Subcutaneous adipose tissue (tissue), 4 donors: ENCODE results near the gene PLCB1. TPM values are rescaled to one million over a fixed set of nuclear protein-coding genes. Genes with fewer than 3 reads are reported as not detected.

ENCODE experiments used
- total RNA-seq, 4 donors: library from RNA; depleted of rRNA; stranded (reverse); fragments of >200 nt; gene quantifications; one replicate each; pipeline ENCODE4 v1.1.0, GENCODE V29; 2016
- TF ChIP-seq, protein P1 (sequence below): fragments of 450-650 bp; IDR thresholded peaks from one replicate; pipeline ENCODE4 v1.5.1; 2016; ENCODE audit warnings: low read depth, mild to moderate bottlenecking, control low read depth, antibody characterized with exemption, moderate library complexity

PLCB1 gene
- total RNA-seq, 4 donors from 2014 or later, result 14.1 to 26.7 (median 18.4) TPM

DNA sequence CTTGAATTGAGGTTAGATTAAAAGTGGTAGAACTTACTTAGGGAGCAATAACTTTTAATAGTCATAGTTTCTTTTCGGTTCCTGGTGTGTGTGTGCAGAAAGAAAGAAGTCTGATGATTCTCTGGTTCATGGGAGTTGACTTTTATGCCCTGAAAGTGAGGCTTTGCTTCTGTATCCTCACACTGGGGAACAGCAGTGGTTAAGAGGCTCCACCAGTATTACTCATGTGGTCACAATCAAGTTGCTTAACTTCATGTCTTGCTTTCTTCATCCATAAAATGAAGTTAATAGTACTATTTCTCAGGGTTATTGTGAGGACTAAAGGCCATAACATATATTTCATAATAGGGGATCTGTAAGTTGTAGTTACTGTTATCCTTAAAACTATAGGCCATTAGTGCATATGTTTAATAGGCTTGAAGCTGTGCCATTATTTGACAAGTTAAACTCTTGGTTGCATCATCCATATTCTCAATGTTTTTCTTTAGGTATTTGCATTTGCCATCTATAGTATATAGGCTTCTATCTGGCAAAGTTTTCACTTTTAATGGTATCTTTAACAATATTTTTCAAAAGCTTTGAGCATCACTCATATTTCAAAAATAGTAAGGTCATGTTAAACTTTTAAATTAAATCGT is 262.4 kb downstream of the PLCB1 start:
- TF ChIP-seq, protein P1, sequence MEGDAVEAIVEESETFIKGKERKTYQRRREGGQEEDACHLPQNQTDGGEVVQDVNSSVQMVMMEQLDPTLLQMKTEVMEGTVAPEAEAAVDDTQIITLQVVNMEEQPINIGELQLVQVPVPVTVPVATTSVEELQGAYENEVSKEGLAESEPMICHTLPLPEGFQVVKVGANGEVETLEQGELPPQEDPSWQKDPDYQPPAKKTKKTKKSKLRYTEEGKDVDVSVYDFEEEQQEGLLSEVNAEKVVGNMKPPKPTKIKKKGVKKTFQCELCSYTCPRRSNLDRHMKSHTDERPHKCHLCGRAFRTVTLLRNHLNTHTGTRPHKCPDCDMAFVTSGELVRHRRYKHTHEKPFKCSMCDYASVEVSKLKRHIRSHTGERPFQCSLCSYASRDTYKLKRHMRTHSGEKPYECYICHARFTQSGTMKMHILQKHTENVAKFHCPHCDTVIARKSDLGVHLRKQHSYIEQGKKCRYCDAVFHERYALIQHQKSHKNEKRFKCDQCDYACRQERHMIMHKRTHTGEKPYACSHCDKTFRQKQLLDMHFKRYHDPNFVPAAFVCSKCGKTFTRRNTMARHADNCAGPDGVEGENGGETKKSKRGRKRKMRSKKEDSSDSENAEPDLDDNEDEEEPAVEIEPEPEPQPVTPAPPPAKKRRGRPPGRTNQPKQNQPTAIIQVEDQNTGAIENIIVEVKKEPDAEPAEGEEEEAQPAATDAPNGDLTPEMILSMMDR, result no peak

DNA sequence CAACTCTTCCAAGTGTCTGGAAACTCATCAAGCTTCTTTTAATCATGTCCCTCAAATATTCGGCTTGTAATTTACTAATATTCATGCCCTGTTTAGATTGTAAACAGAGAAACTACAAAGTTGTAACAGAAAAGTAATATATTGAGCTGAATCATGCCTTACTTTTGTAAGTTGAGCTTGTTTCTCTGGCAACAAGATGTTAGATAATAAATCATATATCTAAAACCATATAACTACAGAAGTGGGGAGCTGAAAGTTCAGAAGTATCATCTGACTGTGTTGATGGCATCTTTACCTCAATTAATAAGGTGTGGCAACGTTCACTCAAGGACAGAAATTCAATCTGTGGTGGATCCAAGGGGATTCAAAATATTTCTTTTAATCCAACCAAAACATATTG is 263.9 kb downstream of the PLCB1 start:
- TF ChIP-seq, protein P1, result no peak

DNA sequence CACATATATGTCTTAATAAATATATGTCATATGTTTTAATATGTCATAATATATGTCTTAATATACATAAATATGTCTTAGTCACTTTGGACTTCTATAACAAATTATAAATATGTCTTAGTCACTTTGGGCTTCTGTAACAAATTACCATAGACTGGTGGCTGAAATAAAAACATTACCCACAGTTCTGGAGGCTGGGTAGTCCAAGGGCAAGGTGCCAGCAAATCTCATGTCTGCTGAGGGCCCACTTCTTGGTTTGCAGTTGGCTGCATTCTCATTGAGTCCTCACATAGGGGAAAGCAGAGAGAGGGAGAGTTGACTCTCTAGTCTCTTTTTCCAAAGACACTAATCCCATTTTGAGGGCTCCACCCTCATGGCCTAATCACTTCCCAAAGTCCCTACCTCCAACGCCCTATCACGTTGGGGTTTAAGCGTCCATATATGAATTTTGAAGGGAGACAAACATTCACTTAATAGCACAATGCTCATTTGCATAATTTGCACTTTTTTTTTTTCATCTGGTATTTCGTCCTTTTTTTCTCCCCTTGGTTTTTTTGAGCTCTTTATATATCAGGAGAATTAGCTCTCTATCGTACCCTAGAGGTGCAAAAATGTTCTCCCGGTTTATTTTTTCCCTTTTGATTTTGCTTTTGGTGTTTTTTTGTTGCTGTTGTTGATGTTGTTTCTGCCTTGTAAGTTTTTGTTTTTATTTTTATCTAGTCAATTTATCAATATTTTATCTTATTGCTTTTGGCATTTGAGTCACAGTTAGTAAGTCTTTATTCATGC is 266.4 kb downstream of the PLCB1 start:
- TF ChIP-seq, protein P1, result no peak

DNA sequence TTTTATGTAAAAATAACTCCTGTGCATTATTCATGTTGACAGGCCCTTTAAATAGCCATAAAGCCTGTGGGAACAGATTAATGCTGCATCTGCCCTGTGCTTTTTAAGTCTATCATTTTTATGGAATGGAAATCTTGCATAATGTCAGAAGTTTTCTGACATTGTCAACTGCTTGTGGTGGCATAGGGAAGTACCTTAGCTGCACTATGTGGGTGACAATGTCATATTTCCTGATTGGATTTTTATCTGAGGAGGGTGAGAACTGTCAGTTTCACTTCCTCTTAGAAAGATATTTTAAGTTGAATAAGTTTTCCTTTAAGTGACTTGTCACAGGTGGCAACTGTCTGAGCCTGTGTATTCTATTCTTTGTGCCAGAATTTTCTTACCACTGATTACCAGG is 267.9 kb downstream of the PLCB1 start:
- TF ChIP-seq, protein P1, result no peak

DNA sequence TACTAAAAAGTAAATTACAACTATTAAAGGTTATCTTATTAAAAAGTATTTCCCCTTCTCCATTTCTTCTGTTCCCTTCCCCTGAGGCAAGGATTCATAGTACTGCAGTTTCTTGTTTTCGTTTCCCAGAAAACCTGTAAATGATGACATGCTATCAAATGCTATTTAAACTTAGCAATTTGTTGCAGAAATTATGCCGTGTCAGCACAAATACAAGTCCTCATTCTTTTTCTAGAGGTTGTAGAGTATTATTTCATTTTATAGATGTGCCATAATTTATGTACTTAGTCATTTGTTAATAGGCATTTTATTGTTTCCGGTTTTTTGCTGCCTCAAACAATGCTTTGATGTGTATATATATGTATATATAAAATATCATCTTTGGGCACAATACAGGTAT is 268.4 kb downstream of the PLCB1 start:
- TF ChIP-seq, protein P1, result no peak

DNA sequence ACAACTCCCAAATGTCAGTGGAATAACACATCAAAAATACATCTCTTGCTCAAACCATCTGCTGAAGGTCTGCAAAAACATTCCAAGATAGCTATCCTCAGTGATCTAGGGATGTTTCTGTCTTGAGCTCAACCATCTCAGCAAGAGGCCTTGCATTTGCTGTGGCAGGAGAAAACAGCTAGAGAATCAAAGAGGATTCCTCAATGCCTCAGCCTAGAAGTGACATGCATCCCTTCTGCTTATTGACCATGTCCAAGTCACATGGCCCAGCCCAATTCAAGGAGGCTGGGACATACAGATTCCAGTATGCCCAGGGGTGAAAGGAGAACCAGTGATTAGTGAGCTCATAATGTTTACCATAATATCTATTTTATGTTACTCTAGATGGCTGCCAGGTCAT is 269.5 kb downstream of the PLCB1 start:
- TF ChIP-seq, protein P1, result no peak

DNA sequence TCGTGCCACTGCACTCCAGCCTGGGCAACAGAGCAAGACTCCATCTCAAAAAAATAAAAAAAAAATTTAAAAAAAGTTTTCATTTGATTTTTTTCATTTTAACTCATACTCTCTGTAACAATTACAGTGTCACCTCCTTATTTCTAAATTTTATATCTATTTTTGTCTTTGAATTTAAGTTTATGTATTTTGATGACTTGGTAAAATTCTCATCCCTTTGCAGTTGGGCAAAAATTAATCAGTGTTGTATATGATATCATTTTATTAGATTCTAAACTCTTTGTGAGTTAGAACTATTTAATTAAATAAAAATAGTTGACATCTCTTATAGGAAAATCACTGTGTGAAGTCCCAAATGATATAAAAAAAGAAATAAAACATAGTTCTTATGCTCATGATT is 270.7 kb downstream of the PLCB1 start:
- TF ChIP-seq, protein P1, result no peak
